HEK293 (cell line): ENCODE measurements around the gene WSCD2.

Experiments
- CTCF ChIA-PET: fragments of 350-600 bp; formaldehyde crosslinking; extraction: SDS; loops from one replicate; lab custom pipeline; 2021; ENCODE audit warnings: antibody characterized with exemption; lab: Yijun Ruan, JAX
- POLR2A ChIA-PET: fragments of 300-600 bp; formaldehyde crosslinking; extraction: SDS; loops from one replicate; lab custom pipeline; 2020; ENCODE audit warnings: antibody characterized with exemption, inconsistent platforms; lab: Yijun Ruan, JAX
- H3K27ac ChIP-seq: fragments of 200-500 bp; sonication (Bioruptor generic); 2 replicates; pipeline ENCODE4 v1.5.1; 2014; ENCODE audit warnings: low read depth, low read length, control low read depth, inconsistent platforms; ENCODE audit errors: extremely low read depth
- H3K36me3 ChIP-seq, 2 experiments: fragments of 200-500 bp in 1 of 2; sonication (Bioruptor generic) in 1 of 2; 1 replicate in 1 of 2; 2 replicates in 1 of 2; pipeline ENCODE4 v1.5.1; 2014 to 2017; ENCODE audit warnings: inconsistent platforms in 2 of 2, low read length in 2 of 2; ENCODE audit not compliant: control insufficient read depth in 2 of 2, insufficient read depth in 1 of 2
- H3K4me1 ChIP-seq: fragments of 200-500 bp; sonication (Bioruptor generic); 2 replicates; pipeline ENCODE4 v1.5.1; 2014; ENCODE audit warnings: mild to moderate bottlenecking, low read length, inconsistent platforms; ENCODE audit not compliant: control insufficient read depth, insufficient read depth
- H3K4me3 ChIP-seq: 2 replicates; pipeline ENCODE4 v1.5.1; 2011; ENCODE audit warnings: low read depth, mild to moderate bottlenecking, control low read depth, low read length, moderate library complexity
- H3K9me3 ChIP-seq: fragments of 200-500 bp; sonication (Bioruptor generic); 2 replicates; pipeline ENCODE4 v1.5.1; 2014; ENCODE audit warnings: low read depth, low read length, inconsistent platforms; ENCODE audit not compliant: control insufficient read depth, insufficient read depth
- IKZF3 ChIP-seq: fragments of 450-650 bp; IDR thresholded peaks from 2 replicates; pipeline ENCODE4 v1.5.0; 2018; ENCODE audit warnings: missing biosample characterization, mild to moderate bottlenecking, missing genetic modification characterization, moderate library complexity
- ZBTB21 ChIP-seq: fragments of 450-650 bp; formaldehyde crosslinking; IDR thresholded peaks from 2 replicates; pipeline ENCODE4 v1.5.1; 2017; ENCODE audit warnings: missing biosample characterization, missing genetic modification characterization
- ZBTB6 ChIP-seq: fragments of 450-650 bp; formaldehyde crosslinking; IDR thresholded peaks from 2 replicates; pipeline ENCODE4 v1.5.1; 2017; ENCODE audit warnings: missing biosample characterization, missing genetic modification characterization
- ZBTB8A ChIP-seq: fragments of 450-650 bp; formaldehyde crosslinking; IDR thresholded peaks from 2 replicates; pipeline ENCODE4 v1.5.1; 2016; ENCODE audit warnings: missing biosample characterization, missing genetic modification characterization
- ZFP41 ChIP-seq: fragments of 450-650 bp; formaldehyde crosslinking; IDR thresholded peaks from 2 replicates; pipeline ENCODE4 v1.5.1; 2016; ENCODE audit warnings: missing biosample characterization, missing genetic modification characterization, borderline replicate concordance
- ZNF10 ChIP-seq: fragments of 450-650 bp; formaldehyde crosslinking; IDR thresholded peaks from 2 replicates; pipeline ENCODE4 v1.5.1; 2017; ENCODE audit warnings: missing biosample characterization, missing genetic modification characterization
- ZNF24 ChIP-seq: fragments of 450-650 bp; formaldehyde crosslinking; IDR thresholded peaks from 2 replicates; pipeline ENCODE4 v1.5.1; 2016; ENCODE audit warnings: missing biosample characterization, missing genetic modification characterization
- ZNF26 ChIP-seq: fragments of 450-650 bp; formaldehyde crosslinking; IDR thresholded peaks from 2 replicates; pipeline ENCODE4 v1.5.1; 2016; ENCODE audit warnings: missing biosample characterization, missing genetic modification characterization
- ZNF335 ChIP-seq: fragments of 450-650 bp; formaldehyde crosslinking; conservative IDR thresholded peaks from 2 replicates; pipeline ENCODE4 v1.5.1; 2016; ENCODE audit warnings: missing biosample characterization, missing genetic modification characterization
- ZNF707 ChIP-seq: fragments of 450-650 bp; formaldehyde crosslinking; IDR thresholded peaks from 2 replicates; pipeline ENCODE4 v1.5.1; 2016; ENCODE audit warnings: missing biosample characterization, missing genetic modification characterization
- ZSCAN16 ChIP-seq: fragments of 450-650 bp; formaldehyde crosslinking; IDR thresholded peaks from 2 replicates; pipeline ENCODE4 v1.5.1; 2016; ENCODE audit warnings: missing biosample characterization, missing genetic modification characterization
- TF ChIP-seq, protein P1 (sequence below): fragments of 450-650 bp; formaldehyde crosslinking; IDR thresholded peaks from 2 replicates; pipeline ENCODE4 v1.5.1; 2016; ENCODE audit warnings: missing biosample characterization, missing genetic modification characterization
- TF ChIP-seq, protein P2 (sequence below): fragments of 450-650 bp; formaldehyde crosslinking; conservative IDR thresholded peaks from 2 replicates; pipeline ENCODE4 v1.5.1; 2016; ENCODE audit warnings: low read depth, missing biosample characterization, missing genetic modification characterization
- TF ChIP-seq, protein P3 (sequence below): fragments of 450-650 bp; formaldehyde crosslinking; IDR thresholded peaks from 2 replicates; pipeline ENCODE4 v1.5.1; 2017; ENCODE audit warnings: missing biosample characterization, missing genetic modification characterization
- TF ChIP-seq, protein P4 (sequence below): fragments of 450-650 bp; formaldehyde crosslinking; IDR thresholded peaks from 2 replicates; pipeline ENCODE4 v1.5.1; 2016; ENCODE audit warnings: missing biosample characterization, missing genetic modification characterization, borderline replicate concordance

The WSCD2 gene

GRCh38 chr12:108098374-108098773, 30.7 kb upstream of the WSCD2 start (continued):
- TF ChIP-seq, protein P1, sequence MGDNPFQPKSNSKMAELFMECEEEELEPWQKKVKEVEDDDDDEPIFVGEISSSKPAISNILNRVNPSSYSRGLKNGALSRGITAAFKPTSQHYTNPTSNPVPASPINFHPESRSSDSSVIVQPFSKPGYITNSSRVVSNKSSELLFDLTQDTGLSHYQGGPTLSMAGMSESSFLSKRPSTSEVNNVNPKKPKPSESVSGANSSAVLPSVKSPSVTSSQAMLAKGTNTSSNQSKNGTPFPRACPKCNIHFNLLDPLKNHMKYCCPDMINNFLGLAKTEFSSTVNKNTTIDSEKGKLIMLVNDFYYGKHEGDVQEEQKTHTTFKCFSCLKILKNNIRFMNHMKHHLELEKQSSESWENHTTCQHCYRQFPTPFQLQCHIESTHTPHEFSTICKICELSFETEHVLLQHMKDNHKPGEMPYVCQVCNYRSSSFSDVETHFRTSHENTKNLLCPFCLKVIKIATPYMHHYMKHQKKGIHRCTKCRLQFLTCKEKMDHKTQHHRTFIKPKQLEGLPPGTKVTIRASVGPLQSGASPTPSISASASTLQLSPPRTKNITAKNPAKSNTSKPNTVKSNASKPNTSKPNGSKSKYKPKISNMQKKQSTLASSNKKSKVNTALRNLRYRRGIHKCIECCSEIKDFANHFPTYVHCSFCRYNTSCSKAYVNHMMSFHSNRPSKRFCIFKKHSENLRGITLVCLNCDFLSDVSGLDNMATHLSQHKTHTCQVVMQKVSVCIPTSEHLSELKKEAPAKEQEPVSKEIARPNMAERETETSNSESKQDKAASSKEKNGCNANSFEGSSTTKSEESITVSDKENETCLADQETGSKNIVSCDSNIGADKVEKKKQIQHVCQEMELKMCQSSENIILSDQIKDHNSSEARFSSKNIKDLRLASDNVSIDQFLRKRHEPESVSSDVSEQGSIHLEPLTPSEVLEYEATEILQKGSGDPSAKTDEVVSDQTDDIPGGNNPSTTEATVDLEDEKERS (tag by site-specific recombination): no peak
- no peak for TF ChIP-seq ZFP41 (tag by site-specific recombination)
- TF ChIP-seq ZNF335: no peak

DNA sequence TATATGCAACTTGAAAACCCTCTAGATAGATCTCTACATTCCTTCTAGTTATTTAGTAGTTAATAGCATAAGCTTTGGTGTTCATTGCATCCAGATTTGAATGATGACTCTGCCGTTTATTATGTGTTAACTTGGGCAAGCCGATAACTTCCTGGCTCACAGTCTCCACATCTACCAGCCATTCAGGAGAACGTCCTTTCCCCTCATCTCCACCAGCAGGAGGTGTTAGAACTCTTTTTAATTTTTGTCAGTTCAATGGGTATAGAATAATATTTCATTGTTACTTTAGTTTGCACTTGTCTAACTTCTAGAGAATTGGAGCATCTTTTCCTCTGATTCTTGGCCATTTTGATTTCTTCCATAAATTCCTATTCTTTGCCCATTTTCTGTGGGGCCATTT, 30.0 kb upstream of the WSCD2 start:
- CTCF ChIA-PET: no interaction called here
- Histone ChIP-seq H3K4me3 (no peak overlapping the region), H3K27ac (no peak overlapping the region), H3K9me3 (no peaks in the 10 kb centered on the region), H3K36me3 (no peaks in the 10 kb centered on the region), H3K4me1 (no peaks in the 10 kb centered on the region)
- TF ChIP-seq ZBTB6 (tag by site-specific recombination) (no peak), IKZF3 (no peak)
- POLR2A ChIA-PET: no interaction called here

GRCh38 chr12:108099778-108100489, 29.2 kb upstream of the WSCD2 start:
- Histone ChIP-seq H3K4me1 (no peaks in the 10 kb centered on the region), H3K4me3 (no peak overlapping the region), H3K27ac (no peak overlapping the region), H3K36me3 (no peaks in the 10 kb centered on the region), H3K9me3 (no peaks in the 10 kb centered on the region)
- POLR2A ChIA-PET: no interaction called here
- TF ChIP-seq, protein P2, sequence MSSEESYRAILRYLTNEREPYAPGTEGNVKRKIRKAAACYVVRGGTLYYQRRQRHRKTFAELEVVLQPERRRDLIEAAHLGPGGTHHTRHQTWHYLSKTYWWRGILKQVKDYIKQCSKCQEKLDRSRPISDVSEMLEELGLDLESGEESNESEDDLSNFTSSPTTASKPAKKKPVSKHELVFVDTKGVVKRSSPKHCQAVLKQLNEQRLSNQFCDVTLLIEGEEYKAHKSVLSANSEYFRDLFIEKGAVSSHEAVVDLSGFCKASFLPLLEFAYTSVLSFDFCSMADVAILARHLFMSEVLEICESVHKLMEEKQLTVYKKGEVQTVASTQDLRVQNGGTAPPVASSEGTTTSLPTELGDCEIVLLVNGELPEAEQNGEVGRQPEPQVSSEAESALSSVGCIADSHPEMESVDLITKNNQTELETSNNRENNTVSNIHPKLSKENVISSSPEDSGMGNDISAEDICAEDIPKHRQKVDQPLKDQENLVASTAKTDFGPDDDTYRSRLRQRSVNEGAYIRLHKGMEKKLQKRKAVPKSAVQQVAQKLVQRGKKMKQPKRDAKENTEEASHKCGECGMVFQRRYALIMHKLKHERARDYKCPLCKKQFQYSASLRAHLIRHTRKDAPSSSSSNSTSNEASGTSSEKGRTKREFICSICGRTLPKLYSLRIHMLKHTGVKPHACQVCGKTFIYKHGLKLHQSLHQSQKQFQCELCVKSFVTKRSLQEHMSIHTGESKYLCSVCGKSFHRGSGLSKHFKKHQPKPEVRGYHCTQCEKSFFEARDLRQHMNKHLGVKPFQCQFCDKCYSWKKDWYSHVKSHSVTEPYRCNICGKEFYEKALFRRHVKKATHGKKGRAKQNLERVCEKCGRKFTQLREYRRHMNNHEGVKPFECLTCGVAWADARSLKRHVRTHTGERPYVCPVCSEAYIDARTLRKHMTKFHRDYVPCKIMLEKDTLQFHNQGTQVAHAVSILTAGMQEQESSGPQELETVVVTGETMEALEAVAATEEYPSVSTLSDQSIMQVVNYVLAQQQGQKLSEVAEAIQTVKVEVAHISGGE (tag by site-specific recombination): no peak
- no peak for TF ChIP-seq ZBTB8A (tag by site-specific recombination)
- TF ChIP-seq ZBTB21 (tag by site-specific recombination): no peak
- TF ChIP-seq, protein P3, sequence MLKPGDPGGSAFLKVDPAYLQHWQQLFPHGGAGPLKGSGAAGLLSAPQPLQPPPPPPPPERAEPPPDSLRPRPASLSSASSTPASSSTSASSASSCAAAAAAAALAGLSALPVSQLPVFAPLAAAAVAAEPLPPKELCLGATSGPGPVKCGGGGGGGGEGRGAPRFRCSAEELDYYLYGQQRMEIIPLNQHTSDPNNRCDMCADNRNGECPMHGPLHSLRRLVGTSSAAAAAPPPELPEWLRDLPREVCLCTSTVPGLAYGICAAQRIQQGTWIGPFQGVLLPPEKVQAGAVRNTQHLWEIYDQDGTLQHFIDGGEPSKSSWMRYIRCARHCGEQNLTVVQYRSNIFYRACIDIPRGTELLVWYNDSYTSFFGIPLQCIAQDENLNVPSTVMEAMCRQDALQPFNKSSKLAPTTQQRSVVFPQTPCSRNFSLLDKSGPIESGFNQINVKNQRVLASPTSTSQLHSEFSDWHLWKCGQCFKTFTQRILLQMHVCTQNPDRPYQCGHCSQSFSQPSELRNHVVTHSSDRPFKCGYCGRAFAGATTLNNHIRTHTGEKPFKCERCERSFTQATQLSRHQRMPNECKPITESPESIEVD (tag by site-specific recombination): no peak
- TF ChIP-seq, protein P4, sequence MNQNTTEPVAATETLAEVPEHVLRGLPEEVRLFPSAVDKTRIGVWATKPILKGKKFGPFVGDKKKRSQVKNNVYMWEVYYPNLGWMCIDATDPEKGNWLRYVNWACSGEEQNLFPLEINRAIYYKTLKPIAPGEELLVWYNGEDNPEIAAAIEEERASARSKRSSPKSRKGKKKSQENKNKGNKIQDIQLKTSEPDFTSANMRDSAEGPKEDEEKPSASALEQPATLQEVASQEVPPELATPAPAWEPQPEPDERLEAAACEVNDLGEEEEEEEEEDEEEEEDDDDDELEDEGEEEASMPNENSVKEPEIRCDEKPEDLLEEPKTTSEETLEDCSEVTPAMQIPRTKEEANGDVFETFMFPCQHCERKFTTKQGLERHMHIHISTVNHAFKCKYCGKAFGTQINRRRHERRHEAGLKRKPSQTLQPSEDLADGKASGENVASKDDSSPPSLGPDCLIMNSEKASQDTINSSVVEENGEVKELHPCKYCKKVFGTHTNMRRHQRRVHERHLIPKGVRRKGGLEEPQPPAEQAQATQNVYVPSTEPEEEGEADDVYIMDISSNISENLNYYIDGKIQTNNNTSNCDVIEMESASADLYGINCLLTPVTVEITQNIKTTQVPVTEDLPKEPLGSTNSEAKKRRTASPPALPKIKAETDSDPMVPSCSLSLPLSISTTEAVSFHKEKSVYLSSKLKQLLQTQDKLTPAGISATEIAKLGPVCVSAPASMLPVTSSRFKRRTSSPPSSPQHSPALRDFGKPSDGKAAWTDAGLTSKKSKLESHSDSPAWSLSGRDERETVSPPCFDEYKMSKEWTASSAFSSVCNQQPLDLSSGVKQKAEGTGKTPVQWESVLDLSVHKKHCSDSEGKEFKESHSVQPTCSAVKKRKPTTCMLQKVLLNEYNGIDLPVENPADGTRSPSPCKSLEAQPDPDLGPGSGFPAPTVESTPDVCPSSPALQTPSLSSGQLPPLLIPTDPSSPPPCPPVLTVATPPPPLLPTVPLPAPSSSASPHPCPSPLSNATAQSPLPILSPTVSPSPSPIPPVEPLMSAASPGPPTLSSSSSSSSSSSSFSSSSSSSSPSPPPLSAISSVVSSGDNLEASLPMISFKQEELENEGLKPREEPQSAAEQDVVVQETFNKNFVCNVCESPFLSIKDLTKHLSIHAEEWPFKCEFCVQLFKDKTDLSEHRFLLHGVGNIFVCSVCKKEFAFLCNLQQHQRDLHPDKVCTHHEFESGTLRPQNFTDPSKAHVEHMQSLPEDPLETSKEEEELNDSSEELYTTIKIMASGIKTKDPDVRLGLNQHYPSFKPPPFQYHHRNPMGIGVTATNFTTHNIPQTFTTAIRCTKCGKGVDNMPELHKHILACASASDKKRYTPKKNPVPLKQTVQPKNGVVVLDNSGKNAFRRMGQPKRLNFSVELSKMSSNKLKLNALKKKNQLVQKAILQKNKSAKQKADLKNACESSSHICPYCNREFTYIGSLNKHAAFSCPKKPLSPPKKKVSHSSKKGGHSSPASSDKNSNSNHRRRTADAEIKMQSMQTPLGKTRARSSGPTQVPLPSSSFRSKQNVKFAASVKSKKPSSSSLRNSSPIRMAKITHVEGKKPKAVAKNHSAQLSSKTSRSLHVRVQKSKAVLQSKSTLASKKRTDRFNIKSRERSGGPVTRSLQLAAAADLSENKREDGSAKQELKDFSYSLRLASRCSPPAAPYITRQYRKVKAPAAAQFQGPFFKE (tag by site-specific recombination): no peak
- no peak for TF ChIP-seq ZNF24 (tag by site-specific recombination)
- no peak for TF ChIP-seq ZSCAN16
- no peak for TF ChIP-seq ZNF10 (tag by site-specific recombination)
- TF ChIP-seq ZNF707 (tag by site-specific recombination): no peak
- TF ChIP-seq ZNF26 (tag by site-specific recombination): no peak
- CTCF ChIA-PET: no interaction called here
